Astrocyte (in vitro differentiated cells and primary cell): ENCODE data around the gene SSH2. TPM values are rescaled to one million over a fixed set of nuclear protein-coding genes. Genes with fewer than 3 reads are reported as not detected.

Experiments
- DNase-seq: peaks from one replicate; pipeline ENCODE4 v3.0.0-alpha.2; 2010; ENCODE audit warnings: low read depth
- FAIRE-seq: peaks from 2 replicates; lab custom pipeline; 2011; peaks lifted over from hg19 to GRCh38; lab: Jason Lieb, UNC
- H2AFZ ChIP-seq: 2 replicates; pipeline ENCODE4 v1.6.0; 2012; ENCODE audit warnings: low read depth, low read length, inconsistent platforms
- H3K27ac ChIP-seq: 2 replicates; pipeline ENCODE4 v1.5.1; 2011; ENCODE audit warnings: low read depth, low read length, inconsistent platforms
- H3K27me3 ChIP-seq: 2 replicates; pipeline ENCODE4 v1.6.0; 2011; ENCODE audit warnings: low read length, inconsistent platforms; ENCODE audit not compliant: insufficient read depth
- H3K36me3 ChIP-seq: 2 replicates; pipeline ENCODE4 v1.5.1; 2011; ENCODE audit warnings: low read length, inconsistent platforms; ENCODE audit not compliant: insufficient read depth
- H3K4me1 ChIP-seq: 2 replicates; pipeline ENCODE4 v1.5.1; 2011; ENCODE audit warnings: low read length, inconsistent platforms; ENCODE audit not compliant: insufficient read depth
- H3K4me2 ChIP-seq: 2 replicates; pipeline ENCODE4 v1.6.0; 2012; ENCODE audit warnings: low read length, inconsistent platforms
- H3K4me3 ChIP-seq: 2 replicates; pipeline ENCODE4 v1.5.1; 2011; ENCODE audit warnings: low read depth, mild to moderate bottlenecking, low read length, inconsistent platforms; ENCODE audit not compliant: insufficient read depth
- H3K79me2 ChIP-seq: 2 replicates; pipeline ENCODE4 v1.6.0; 2012; ENCODE audit warnings: mild to moderate bottlenecking, low read length, inconsistent platforms; ENCODE audit not compliant: insufficient read depth
- H3K9ac ChIP-seq: 2 replicates; pipeline ENCODE4 v1.6.0; 2012; ENCODE audit warnings: mild to moderate bottlenecking, low read length, inconsistent platforms
- H3K9me3 ChIP-seq: 2 replicates; pipeline ENCODE4 v1.5.1; 2012; ENCODE audit warnings: low read depth, mild to moderate bottlenecking, low read length, inconsistent platforms; ENCODE audit not compliant: insufficient read depth
- H4K20me1 ChIP-seq: 2 replicates; pipeline ENCODE4 v1.6.0; 2012; ENCODE audit warnings: low read length, inconsistent platforms; ENCODE audit not compliant: insufficient read depth
- H3K27ac Mint-ChIP-seq: one replicate; pipeline ENCODE4 v1.8.0; 2021; ENCODE audit warnings: mild to moderate bottlenecking, mixed read lengths; ENCODE audit not compliant: unreplicated experiment
- H3K27me3 Mint-ChIP-seq: one replicate; pipeline ENCODE4 v1.8.0; 2021; ENCODE audit warnings: low read depth, mixed read lengths; ENCODE audit not compliant: unreplicated experiment
- H3K36me3 Mint-ChIP-seq: one replicate; pipeline ENCODE4 v1.8.0; 2021; ENCODE audit warnings: low read depth, mixed read lengths; ENCODE audit not compliant: unreplicated experiment
- H3K4me1 Mint-ChIP-seq: one replicate; pipeline ENCODE4 v1.8.0; 2021; ENCODE audit warnings: low read depth, mixed read lengths; ENCODE audit not compliant: unreplicated experiment
- H3K4me3 Mint-ChIP-seq: one replicate; pipeline ENCODE4 v1.8.0; 2021; ENCODE audit warnings: mild to moderate bottlenecking, moderate library complexity, mixed read lengths; ENCODE audit not compliant: unreplicated experiment
- H3K9me3 Mint-ChIP-seq: one replicate; pipeline ENCODE4 v1.8.0; 2021; ENCODE audit warnings: mild to moderate bottlenecking, mixed read lengths; ENCODE audit not compliant: unreplicated experiment
- CTCF ChIP-seq: IDR thresholded peaks from 2 replicates; pipeline ENCODE4 v1.5.1; 2011; ENCODE audit warnings: low read depth, mild to moderate bottlenecking, inconsistent platforms, low read length, moderate library complexity; ENCODE audit not compliant: insufficient read depth
- EZH2 ChIP-seq: IDR thresholded peaks from 2 replicates; pipeline ENCODE4 v1.6.1; 2012; ENCODE audit warnings: mild to moderate bottlenecking, low read length, inconsistent platforms; ENCODE audit not compliant: insufficient read depth
- total RNA-seq: library from RNA; stranded (reverse); gene quantifications from 2 replicates; pipeline ENCODE4 v1.2.1, GENCODE V29; 2021

The SSH2 gene
- total RNA-seq, 1 donor from 2014 or later = 31.1 TPM

GRCh38 chr17:29918922-29919856, 10.8 kb downstream of the SSH2 start:
- H3K36me3 Mint-ChIP-seq = no peaks in the 10 kb centered on the region
- peak overlapping the region; percentile 64 for H3K4me3 Mint-ChIP-seq
- no peaks in the 10 kb centered on the region for H3K9me3 ChIP-seq
- FAIRE-seq (peak; percentile 78), DNase-seq (peak; percentile 90)
- peaks cover 13% of the 10 kb centered on the region for H3K4me1 Mint-ChIP-seq
- peak overlapping the region; percentile 96 for H3K27ac ChIP-seq
- no peaks in the 10 kb centered on the region for H3K9me3 Mint-ChIP-seq
- no peaks in the 10 kb centered on the region for H3K27me3 Mint-ChIP-seq
- peak overlapping the region; percentile 48 for H2AFZ ChIP-seq
- H3K4me2 ChIP-seq = peak overlapping the region; percentile 82
- peaks cover 77% of the 10 kb centered on the region for H3K79me2 ChIP-seq
- H4K20me1 ChIP-seq = no peaks in the 10 kb centered on the region
- H3K27me3 ChIP-seq = no peaks in the 10 kb centered on the region
- H3K36me3 ChIP-seq = no peaks in the 10 kb centered on the region
- TF ChIP-seq EZH2 = no peak
- no peak for TF ChIP-seq CTCF
- H3K4me3 ChIP-seq = peak overlapping the region; percentile 27
- peak overlapping the region; percentile 87 for H3K9ac ChIP-seq
- H3K27ac Mint-ChIP-seq = peak overlapping the region; percentile 93
- peaks cover 10% of the 10 kb centered on the region for H3K4me1 ChIP-seq

- no peak overlapping the region for H3K4me2 ChIP-seq
- DNase-seq (no peak), FAIRE-seq (no peak)
- no peaks in the 10 kb centered on the region for H3K27me3 ChIP-seq
- H2AFZ ChIP-seq = no peak overlapping the region
- no peak overlapping the region for H3K4me3 ChIP-seq
- no peaks in the 10 kb centered on the region for H4K20me1 ChIP-seq
- Mint-ChIP-seq H3K4me1 (peaks cover 13% of the 10 kb centered on the region), H3K36me3 (no peaks in the 10 kb centered on the region), H3K4me3 (no peak overlapping the region), H3K9me3 (no peaks in the 10 kb centered on the region), H3K27ac (peak overlapping the region; percentile 93), H3K27me3 (no peaks in the 10 kb centered on the region)
- H3K36me3 ChIP-seq = no peaks in the 10 kb centered on the region
- no peak overlapping the region for H3K27ac ChIP-seq
- no peak for TF ChIP-seq EZH2
- TF ChIP-seq CTCF = no peak
- H3K4me1 ChIP-seq = peaks cover 10% of the 10 kb centered on the region
- H3K79me2 ChIP-seq = peaks cover 70% of the 10 kb centered on the region
- H3K9ac ChIP-seq = no peak overlapping the region
- no peaks in the 10 kb centered on the region for H3K9me3 ChIP-seq
Observed at GRCh38 chr17:29918016-29918415, 12.0 kb downstream of the SSH2 start.
